Measurements from ENCODE around the gene TMED10.
"Not testable (repeated sequence)": the region's sequence is repeated elsewhere in the genome, so short reads cannot be mapped to it uniquely, and the experiment has no call there.

Gene TMED10

DNA sequence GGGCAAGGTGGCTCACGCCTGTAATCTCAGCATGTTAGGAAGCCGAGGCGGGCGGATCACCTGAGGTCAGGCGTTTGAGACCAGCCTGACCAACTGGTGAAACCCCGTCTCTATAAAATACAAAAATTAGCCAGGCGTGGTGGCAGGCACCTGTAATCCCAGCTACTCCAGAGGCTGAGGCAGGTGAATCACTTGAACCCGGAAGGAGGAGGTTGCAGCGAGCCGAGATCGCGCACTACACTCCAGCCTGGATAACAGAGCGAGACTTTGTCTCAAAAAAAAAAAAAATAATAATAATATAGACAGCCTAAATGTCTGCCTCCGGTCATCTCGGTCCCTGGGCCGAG, 49.0 kb downstream of the TMED10 start:
- not testable (repeated sequence) for DNase-seq (ENCODE audit: low read depth)

DNA sequence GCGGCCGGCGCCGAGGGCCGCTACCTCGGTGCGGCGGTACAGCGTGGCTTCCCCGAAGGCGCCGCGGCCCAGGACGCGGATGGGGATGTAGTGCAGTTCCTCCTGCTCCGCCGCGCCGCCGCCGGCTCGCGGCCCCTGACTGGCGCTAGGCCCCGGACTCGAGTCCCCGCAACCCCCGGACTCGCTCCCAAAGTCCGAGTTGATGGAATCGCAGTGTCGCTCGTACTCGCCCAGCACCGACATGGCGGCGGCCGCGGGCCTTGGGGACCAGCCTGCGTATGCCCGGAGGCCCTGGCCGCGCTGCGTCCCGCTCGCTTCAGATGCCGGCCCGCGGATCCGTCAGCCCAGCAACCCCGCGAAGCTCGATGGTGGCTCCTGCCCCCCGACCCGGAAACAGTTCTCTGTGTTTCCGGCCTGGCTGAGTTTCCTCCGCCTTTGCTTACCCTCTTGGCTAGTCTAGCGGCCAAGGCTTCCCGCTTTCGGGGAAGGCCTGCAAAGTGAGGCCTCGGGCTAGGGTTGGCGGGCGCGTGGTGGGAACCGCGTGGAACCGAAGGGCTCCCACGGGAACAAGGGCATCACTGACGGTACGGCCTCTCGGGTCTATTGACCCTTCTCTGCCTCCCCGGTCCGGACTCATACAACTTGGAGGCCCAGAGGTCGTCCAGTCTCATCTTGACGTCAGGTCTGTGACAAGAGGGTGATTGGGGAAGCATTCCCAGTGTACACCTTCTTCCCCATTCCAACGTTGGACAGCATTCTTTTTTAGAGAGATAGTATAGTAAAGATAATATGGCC, 49.5 kb downstream of the TMED10 start, which contains the start of gene NEK9:
Gene NEK9, minus strand, starts transcription at position 370 of the 795 bp plus-strand sequence. Its CDS starts 127 bp downstream, at position 243.
- DNase-seq (ENCODE audit: low read depth), result peak; percentile 83

DNA sequence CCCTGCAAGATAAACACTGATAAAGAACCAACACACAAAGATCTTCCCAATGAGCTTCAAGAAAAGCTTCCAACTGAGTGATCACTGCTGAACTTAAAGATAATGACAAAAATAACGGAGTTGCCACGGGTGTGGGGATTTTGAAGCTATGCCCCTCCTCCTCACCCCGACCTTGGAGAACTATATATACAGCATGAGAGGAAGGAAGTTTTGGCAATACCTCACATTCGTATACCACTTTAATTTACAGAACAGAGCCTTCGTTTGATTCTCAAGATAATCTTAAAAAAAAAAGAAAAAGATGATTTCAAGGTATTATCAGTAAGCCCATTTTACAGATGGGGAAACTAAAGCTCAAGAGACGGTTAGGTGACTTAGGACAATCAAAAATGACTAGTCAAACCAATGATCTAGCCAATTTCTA, 50.3 kb downstream of the TMED10 start:
- DNase-seq (ENCODE audit: low read depth), result no peak

DNA sequence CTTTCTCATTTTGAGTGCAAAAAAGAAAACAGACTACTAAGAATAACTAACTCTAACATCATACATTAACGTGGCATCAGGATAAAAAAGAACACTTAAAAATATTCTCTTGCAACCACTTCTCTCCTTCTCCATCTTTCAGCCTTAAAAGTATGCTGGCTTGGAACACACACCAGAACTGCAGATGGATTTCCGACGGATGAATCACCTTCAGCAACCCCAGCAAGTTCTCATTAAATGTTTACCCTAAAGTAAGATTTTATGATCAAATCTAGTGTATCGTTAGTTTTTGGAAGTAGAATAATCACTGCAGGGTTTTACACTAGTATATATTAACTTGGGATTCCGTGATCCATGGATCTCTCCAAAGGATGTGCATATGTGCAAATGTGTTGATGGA, 50.8 kb downstream of the TMED10 start:
- DNase-seq (ENCODE audit: low read depth), result no peak

DNA sequence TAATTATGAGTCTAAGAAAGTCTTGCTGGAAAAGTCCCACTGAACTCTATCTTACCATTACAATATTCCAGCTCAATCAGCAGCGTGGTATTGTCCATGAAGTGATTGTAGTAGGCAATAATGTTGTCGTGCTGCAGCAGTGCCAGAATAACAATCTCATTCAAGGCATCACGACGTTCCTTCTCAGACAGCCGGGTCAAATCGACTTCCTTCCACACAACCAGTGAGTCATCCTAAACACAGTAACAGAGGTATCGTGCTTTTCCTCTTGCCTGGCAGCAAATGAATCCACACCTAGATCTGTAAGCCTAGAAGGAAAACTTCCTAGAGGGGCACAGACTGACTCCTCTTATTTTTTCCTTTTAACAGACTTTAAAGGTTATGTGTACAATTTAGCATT, 52.4 kb downstream of the TMED10 start:
- no peak for DNase-seq (ENCODE audit: low read depth)

DNA sequence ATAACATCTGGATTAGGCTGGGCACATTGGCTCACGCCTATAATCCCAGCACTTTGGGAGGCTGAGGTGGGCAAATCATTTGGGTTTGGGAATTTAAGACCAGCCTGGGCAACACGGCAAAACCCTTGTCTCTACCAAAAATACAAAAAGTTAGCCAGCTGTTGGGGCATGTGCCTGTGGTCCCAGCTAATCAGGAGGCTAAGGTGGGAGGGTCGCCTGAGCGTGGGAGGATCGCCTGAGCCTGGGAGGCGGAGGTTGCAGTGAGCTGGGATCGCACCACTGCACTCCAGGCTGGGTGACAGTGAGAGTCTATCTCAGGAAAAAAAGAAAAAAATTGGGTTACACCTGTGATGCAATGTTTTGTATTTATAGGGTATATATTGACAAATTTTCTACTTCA, 54.9 kb downstream of the TMED10 start:
- DNase-seq (ENCODE audit: low read depth), result no peak

DNA sequence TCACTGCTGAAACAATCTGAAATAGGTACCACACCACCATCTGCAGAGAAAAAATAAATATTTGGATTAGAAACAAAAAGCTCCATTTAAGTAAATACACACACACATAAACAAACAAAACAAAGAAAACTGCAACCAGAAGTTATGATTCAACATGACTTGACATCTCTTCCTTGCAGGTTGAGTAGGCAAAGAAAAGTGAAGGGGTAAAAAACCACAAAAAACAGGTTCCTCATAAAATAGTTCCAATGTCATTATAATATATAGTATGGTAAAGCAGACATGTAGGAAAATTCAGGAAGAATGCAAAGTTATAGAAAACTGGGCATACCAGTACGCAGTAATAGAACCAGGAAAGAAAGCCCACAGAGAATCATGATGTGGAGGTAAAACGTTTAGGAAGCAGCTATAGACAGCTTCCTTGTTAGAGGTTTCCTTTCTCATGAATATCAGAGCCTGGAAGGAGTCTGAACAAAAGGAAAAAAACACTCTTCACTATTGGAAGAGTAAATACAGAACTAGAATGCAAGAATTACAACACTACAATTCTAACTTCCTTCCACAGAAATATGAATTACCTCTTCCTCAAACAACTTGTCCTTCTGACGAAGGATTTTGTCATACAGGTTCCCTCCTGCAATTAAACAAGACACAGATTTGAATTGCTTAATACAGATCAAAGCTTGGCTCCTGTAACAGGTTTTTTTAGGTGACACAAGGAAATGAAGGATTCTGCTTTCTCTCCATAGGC, 55.7 kb downstream of the TMED10 start:
- no peak for DNase-seq (ENCODE audit: low read depth)

DNA sequence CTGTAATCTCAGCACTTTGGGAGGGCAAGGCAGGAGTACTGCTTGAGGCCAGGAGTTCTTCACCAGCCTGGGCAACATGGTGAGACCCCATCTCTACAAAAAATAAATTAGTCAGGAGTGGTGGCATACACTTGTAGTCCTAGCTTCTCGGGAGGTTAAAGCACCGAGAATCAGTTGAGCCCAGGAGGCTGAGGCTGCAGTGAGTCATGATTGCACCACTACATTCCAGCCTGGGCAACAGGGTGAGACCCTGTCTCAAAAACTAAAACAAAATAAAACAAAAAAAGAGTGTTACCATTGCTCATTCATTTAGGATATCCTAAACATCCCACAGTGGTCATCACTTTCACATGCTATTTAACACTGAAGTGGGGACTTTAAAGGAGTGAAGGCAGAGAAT, 57.4 kb downstream of the TMED10 start:
- no peak for DNase-seq (ENCODE audit: low read depth)

DNA sequence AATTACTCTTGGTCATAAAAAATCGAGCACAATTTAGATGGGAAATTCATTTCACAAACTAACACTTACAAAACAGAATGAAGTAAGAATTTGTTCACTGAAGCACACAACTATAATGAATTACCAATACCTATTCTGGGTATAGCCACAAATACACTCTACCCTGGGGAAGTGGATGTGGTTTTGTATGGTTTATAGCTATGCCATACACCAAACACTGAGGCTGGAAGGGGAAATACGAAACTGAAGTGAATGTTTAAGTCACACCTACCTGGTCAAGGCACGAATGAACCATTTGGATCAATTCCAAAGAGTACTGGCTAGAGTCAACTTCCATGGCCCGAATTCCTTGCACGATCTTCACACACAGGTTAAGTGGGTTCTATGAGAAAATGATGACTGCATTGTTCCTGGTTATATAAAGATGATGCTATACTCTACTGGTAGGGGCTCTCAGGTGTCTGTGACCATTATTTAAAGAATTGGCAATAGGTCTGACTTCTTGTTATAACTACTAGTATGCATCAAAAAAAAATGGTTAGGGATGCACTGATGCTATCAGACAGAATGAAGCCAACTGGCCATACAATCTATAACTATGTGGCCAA, 62.4 kb downstream of the TMED10 start:
- no peak for DNase-seq (ENCODE audit: low read depth)

DNA sequence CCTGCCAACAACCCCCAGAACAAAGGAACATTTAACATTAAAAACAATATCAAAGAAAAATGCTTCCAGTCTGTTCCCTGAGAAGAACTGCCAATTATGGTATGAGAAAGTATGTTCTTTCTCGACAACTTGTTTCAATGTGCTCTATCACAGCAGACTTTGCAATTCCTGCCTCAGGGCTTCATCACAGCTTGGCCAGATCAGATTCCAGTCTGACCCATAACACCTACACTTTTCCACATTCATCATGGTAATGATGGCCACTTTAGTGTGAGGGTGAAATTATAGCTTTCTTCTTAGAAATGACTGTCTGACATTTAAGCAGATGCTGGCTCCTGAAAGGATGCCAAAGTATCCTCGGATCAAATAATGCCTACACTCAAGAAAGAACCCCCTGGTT, 66.5 kb downstream of the TMED10 start:
- no peak for DNase-seq (ENCODE audit: low read depth)

DNA sequence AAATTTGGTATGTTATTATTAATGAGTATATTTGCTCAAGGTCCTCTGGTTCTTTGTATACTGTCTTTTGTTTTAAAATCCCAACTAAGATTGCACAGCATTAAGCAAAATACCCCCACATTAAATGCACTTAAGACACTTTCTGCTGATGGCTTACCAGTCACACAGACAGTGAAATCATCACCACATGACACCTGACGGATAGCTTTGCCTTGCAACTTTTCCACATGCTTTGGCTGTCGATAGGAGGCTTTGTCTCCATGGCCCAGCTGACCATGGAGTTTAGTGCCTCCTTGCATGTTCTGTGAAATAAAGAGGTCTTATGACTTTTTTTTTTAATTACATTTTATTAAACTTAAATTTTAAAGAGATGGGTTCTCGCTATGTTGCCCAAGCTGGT, 69.2 kb downstream of the TMED10 start:
- DNase-seq (ENCODE audit: low read depth), result no peak

DNA sequence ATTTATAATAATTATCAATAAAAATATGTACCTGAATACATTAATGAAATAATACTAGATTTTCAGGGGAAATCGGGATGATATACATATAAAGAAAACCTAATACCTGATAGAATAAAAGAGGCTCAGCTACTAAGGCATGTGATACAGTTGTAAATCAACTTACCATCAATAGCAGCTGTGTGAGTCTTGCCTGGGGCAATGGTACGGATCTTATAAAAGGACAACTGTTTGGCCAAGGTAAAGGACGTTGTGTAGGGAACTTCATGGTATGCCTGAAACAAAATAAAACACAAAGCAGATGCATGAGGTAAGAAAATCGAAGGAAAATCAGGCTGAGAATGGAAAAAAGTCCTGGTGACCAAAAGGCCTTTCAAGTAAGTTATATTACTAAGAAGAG, 74.9 kb downstream of the TMED10 start:
- DNase-seq (ENCODE audit: low read depth), result no peak

DNA sequence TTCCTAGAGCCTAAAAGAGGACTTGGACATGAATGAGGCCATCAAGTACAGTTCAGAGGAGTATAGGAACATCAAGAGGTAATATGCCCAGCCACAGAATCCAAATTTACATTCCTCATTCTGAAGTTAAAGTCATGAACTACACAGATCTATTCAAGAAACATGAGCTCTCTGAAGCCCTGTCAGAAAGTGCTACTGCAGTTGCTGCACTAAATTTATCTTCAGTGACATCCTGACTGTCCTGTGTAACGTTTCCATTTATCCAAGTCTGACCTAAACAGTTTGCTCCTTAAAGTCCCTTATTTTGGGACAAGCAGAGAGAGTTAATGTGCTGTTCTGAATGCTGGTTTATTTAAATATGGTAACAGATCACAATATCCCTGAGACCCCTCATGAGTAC, 77.7 kb downstream of the TMED10 start:
- DNase-seq (ENCODE audit: low read depth), result no peak

DNA sequence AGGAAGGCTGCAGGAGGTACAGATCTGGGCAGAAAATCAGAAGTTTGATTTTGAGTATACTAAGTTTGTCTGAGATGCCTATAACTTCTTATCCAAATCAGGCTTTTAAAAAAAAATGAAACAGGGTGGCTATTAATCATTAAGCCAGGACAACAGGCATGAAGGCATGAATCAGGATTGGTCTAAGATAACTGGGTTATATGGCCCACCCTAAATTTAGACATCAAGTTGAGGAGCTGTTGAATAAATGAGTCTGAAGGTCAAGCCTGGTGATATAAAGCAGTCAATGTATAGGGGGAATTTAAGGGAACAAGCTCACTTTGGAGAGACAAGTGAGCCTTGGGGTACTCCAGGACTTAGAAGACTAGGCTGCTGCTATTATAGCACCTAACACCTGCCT, 78.2 kb downstream of the TMED10 start:
- no peak for DNase-seq (ENCODE audit: low read depth)

DNA sequence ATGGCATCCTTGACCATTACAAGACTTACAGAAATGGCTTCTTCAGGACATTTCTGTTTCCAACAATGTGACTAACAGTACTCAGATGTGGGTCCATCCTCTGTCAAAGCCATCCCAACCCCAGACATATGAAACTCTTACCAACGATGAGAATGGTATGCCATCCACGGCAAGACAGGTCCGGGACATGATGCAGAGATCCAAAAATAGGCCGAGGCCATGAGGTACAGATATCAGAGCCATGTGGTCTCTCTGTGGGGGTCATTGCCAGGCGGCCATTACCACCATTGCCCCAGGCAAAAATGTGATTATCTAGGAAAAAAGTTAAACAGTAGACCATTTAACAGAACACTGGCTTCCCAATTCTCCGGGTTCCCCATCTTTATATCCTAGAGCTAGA, 79.5 kb downstream of the TMED10 start:
- no peak for DNase-seq (ENCODE audit: low read depth)

DNA sequence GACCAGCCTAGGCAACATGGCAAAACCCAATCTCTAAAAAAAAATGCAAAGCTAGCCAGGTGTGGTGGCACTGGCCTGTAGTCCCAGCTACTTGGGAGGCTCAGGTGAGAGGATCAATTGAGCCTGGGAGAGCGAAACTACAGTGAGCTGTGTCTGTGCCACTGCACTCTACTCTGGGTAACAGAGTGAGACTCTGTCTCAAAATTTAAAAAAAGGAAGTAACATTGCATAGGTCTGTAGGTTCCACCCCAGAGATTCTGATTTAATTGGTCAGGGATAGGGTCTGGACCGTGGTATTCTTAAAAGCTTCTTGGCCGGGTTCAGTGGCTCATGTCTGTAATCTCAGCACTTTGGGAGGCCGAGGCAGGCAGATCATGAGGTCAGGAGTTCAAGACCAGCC, 80.7 kb downstream of the TMED10 start:
- no peak for DNase-seq (ENCODE audit: low read depth)

DNA sequence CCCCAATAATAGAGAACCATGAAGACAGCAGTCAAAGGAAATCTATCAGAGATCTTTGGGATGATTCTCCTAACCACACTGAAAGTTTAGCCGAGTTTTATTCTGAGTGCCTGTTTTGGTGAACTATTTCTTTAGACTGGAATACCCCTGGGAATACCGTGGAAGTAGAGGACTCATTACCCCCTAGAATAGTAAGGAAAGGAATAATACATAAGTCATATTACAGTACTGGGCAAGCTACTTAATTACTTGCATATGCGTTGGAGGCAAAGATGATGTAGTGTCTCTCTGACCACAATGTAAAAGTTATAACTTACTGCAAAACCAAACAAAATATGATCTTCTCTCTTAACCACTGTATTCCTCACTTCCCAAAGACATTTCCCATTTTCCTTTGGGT, 81.5 kb downstream of the TMED10 start:
- DNase-seq (ENCODE audit: low read depth), result no peak

DNA sequence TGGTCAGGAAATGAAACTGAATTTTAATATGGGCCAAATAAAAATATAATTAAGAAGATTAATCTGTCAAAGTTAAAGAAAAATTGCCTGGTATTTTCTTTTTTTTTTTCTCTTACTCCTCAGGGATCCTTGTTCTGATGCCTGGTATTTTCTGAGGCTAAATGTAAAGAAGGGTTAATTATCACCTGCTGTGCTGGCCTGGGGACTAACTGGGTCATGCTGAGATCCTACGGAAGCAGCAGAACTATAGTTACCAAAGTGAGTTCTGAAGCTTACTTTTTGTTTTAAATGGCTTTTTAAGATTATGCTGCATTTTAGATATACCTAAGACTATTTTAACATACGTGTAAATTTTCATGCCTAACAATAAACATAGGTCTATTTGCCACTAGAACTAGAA, 83.7 kb downstream of the TMED10 start:
- DNase-seq (ENCODE audit: low read depth), result no peak

DNA sequence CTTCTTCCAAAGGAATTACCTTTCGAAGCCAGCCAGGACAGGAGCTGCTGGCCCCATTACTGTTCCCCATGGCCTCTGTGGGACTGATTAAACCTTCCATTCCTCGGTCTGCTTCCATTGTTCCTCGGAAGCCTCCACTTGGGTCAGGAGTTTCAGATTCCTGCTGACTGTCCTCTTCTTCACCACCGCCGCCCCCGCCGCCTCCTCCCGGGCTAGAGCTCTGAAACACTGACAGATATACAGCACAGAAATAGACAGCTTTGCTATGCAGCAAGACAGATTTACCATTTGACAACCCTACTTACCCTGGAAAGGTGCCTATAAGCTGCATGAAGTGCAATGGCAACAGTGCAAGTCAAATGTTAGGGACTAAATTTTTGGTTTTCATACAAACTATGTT, 85.2 kb downstream of the TMED10 start:
- DNase-seq (ENCODE audit: low read depth), result no peak

DNA sequence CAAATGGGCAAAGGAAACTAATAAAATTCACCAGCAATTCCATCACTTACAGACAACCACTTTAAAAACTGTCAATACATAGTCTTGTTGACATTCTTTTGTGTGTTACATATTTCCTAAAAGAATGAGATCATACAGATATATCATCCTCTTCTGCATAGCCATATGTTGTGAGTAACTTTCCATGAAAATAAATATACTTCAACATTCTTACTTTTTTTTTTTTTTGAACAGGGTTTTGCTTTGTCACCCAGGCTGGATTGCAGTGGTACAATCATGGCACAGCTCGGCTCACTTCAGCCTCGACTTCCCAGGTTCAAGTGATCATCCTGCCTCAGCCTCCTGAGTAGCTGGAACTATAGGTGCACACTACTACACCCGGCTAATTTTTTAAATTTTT, 86.1 kb downstream of the TMED10 start:
- no peak for DNase-seq (ENCODE audit: low read depth)

DNA sequence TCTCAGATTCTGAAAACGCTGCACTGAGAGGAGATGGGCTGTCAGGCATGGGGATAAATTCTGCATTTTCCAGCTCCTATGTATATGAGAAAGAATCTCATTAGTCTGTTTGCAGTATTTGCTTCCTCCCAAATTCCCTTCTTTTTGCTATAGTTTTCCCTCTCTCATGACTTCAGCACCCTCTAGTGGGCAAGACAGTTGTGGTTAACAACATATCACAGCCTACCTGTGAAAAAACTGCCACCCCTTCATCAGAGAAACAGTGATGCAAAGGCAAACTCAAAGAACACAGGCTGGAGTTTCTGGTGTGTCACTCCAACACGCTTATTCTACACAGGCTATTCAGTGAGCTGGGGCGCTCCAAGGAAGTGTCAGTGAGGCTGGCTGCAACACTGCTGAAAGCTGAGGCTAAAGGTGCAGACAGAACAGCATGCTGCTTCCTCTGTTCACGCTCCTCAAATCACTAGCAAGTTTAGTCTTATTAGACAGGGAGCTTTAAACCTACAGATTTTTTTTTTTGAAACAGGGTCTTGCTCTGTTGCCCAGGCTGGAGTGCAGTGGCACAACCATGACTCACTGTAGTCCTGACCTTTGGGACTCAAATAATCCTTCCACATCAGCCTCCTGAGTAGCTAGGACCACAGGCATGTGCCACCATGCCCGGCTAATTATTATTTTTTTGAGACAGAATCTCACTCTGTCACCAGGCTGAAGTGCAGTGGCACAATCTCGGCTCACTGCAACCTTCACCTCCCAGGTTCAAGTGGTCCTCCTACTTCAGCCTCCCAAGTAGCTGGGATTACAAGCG, 87.6 kb downstream of the TMED10 start:
- peak; percentile 4 for DNase-seq (ENCODE audit: low read depth)

DNA sequence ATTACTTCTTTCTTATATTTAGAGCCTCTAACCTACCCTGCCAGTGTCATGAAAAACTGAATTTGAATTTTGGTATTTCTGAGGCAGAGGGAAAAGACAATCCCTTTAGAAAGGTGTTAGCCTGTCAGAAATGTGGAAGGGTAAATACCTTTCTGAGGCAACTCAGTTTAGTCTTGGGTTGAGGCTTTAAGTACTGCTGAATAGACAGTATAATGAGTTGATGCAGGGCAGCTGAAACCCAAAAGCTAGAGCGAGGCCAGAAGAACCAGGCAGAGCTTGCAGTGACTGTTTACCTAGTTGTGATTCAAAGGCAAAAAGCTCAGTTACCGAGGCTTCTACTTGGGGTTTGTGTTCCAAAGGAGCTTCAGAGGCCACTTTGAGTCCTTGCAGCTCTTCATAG, 88.3 kb downstream of the TMED10 start:
- DNase-seq (ENCODE audit: low read depth), result no peak
